Mucosa of stomach (tissue), 1 donor: Measurements from ENCODE around the gene BIRC7.

Experiments
- H3K27me3 ChIP-seq: one replicate; pipeline ENCODE4 v1.7.0; 2013; ENCODE audit warnings: mild to moderate bottlenecking, low read length; ENCODE audit not compliant: control insufficient read depth, insufficient read depth
- H3K36me3 ChIP-seq: one replicate; pipeline ENCODE4 v1.7.0; 2013; ENCODE audit warnings: low read length; ENCODE audit not compliant: control insufficient read depth, insufficient read depth
- H3K4me1 ChIP-seq: one replicate; pipeline ENCODE4 v1.7.0; 2013; ENCODE audit warnings: mild to moderate bottlenecking, low read length; ENCODE audit not compliant: control insufficient read depth, insufficient read depth
- H3K4me3 ChIP-seq: one replicate; pipeline ENCODE4 v1.7.0; 2013; ENCODE audit warnings: low read length
- H3K9ac ChIP-seq: one replicate; pipeline ENCODE4 v1.7.0; 2013; ENCODE audit warnings: mild to moderate bottlenecking, low read length, moderate library complexity
- H3K9me3 ChIP-seq: one replicate; pipeline ENCODE4 v1.7.0; 2013; ENCODE audit warnings: mild to moderate bottlenecking, low read length, moderate library complexity; ENCODE audit not compliant: control insufficient read depth
- donor health status: Pancreatic carcinoma.

BIRC7 gene

DNA sequence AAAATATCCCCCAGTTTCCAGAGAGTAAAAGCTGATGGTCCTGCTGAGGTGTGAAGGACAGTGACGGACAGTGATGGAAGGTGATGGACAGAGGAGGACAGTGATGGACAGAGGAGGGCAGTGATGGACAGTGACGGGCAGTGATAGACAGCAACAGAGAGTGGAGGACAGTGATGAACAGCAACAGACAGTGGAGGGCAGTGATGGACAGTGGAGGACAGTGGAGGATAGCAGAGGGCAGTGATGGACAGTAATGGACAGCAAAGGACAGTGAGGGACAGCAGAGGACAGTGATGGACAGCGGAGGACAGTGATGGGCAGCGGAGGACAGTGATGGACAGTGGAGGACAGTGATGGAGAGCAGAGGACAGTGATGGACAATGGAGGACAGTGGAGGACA, 21.2 kb downstream of the BIRC7 start:
- H3K36me3 ChIP-seq, result no peaks in the 10 kb centered on the region
- H3K27me3 ChIP-seq, result peaks cover 56% of the 10 kb centered on the region
- no peaks in the 10 kb centered on the region for H3K9me3 ChIP-seq
- no peaks in the 10 kb centered on the region for H3K4me1 ChIP-seq
- H3K4me3 ChIP-seq, result no peak overlapping the region
- H3K9ac ChIP-seq, result no peak overlapping the region

DNA sequence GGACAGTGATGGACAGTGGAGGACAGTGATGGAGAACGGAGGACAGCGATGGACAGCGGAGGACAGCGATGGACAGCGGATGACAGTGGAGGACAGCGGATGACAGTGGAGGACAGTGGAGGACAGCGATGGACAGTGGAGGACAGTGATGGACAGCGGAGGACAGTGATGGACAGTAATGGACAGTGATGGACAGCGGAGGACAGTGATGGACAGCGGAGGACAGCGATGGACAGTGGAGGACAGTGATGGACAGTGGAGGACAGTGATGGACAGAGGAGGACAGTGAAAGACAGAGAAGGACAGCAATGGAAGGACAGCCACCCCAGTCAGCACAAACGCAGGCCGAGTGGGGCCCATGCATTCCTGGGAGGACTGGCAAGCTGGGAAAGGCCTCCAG, 21.9 kb downstream of the BIRC7 start:
- H3K9ac ChIP-seq, result no peak overlapping the region
- no peaks in the 10 kb centered on the region for H3K4me1 ChIP-seq
- no peaks in the 10 kb centered on the region for H3K9me3 ChIP-seq
- H3K36me3 ChIP-seq, result no peaks in the 10 kb centered on the region
- H3K4me3 ChIP-seq, result no peak overlapping the region
- peaks cover 53% of the 10 kb centered on the region for H3K27me3 ChIP-seq

DNA sequence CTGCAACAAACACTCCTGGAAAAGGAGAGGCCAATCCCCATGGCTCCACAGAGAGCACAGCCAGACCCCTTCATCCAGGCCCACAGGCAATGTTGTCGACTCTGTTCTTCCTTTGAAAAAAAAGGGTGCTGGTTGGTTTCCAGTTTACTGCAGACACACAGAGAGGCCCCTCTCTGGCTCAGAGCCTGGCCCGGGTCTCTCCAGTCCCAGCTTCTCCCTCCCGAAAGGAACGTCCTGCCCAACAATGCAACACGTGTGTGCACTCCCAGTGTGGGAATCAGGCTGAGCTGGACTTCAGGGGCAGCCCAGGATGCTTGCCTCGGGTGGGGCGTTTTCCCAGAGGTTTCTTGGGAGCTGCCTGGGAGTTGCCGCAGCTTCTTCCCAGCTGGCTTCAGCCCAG, 23.1 kb downstream of the BIRC7 start:
- Histone ChIP-seq H3K9ac (no peak overlapping the region), H3K4me1 (no peaks in the 10 kb centered on the region), H3K9me3 (no peaks in the 10 kb centered on the region), H3K4me3 (no peak overlapping the region), H3K27me3 (peaks cover 44% of the 10 kb centered on the region), H3K36me3 (no peaks in the 10 kb centered on the region)

DNA sequence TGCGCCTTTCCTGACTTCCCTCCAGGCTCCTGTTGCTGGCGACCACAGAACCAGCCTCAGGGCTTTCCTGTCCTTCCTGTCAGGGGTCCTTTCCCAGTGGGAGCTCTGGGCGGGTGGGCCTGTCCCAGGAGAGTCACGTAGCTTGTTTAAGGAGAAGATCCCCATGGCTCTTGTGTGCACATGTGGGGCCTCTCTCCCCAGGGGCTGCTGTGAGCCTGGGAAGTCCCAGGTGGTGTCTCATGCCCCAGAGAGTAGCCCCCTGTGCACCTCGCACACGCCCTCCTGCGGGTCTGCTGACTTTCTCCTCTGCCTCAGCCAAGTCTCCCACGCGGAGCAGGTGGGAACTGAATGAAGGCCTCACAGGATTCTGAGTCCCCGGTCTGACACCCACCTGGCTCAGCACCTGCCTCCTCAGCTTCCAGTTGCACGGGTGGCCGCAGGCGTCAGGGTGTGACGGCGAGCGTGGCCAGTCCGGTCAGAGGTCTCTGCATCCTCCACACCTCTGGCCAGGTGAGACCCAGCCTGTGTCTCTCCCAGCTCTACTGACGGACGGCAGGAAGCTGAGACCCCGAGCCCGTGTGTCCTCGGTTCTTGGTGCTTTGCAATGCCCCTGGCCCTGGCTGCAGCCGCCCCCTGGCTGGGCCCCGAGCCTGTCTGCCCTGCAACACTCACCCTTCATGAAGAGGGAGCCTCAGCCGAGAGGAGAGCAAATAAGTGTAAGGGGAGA, 24.2 kb downstream of the BIRC7 start:
- no peak overlapping the region for H3K4me3 ChIP-seq
- H3K36me3 ChIP-seq, result no peaks in the 10 kb centered on the region
- H3K9me3 ChIP-seq, result no peaks in the 10 kb centered on the region
- H3K4me1 ChIP-seq, result no peaks in the 10 kb centered on the region
- no peak overlapping the region for H3K9ac ChIP-seq
- H3K27me3 ChIP-seq, result peaks cover 43% of the 10 kb centered on the region

DNA sequence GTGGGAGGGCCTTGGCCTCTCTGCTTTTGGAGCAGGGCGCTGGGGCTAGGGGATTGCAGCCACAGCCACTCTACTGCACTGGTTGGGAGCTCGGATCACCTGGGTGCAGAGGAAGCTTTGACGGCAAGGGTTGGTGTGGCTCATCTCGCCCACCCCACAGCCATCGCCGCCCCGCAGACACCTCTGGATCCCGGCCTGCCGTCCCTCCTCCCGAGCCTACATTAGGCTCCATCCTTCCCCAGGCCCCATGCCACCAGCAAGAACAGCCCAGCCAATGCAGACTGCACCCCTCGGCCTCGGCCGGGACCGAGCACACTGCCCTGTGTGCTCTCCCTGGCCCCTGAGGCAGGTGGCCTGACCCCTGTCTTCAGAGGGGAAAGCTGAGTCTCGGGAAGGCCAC, 24.8 kb downstream of the BIRC7 start:
- Histone ChIP-seq H3K9me3 (no peaks in the 10 kb centered on the region), H3K27me3 (peaks cover 37% of the 10 kb centered on the region), H3K36me3 (no peaks in the 10 kb centered on the region), H3K4me3 (no peak overlapping the region), H3K9ac (no peak overlapping the region), H3K4me1 (no peaks in the 10 kb centered on the region)

DNA sequence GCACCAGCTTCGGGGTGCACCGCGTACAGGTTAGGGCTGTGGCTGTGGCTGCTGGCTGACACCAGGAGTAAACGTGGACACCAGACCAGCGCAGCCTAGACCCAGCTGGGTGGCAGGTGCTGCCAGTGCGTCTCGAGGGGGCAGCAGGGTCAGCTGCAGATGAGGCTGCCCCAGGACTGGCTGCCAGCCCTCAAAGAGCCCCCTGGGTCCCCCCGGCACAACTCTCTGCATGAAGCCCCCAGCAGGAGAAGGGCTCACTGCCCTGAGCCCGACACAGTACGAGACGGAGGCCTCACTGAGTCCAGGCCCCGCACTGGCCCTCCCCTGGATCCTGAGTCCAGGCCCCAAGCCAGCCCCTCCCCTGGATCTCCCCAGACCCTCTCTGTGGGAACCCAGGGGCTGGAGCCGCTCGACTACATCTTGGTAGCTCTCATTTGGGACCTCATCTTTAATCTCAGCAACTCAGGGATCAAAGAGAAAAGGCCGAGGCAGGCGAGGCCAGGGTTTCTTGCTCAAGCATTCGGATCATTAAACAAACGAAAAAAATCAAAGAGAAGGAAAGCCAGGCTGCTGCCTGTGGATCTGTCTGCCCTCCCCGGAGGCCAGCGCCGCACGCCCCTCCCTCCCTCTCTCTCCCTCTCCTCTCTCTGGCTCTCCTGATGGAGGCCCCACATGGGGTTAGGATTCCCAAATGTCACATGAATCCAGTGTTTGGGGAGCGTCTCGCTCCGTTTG, 25.5 kb downstream of the BIRC7 start:
- Histone ChIP-seq H3K4me3 (no peak overlapping the region), H3K4me1 (no peaks in the 10 kb centered on the region), H3K9ac (no peak overlapping the region)

DNA sequence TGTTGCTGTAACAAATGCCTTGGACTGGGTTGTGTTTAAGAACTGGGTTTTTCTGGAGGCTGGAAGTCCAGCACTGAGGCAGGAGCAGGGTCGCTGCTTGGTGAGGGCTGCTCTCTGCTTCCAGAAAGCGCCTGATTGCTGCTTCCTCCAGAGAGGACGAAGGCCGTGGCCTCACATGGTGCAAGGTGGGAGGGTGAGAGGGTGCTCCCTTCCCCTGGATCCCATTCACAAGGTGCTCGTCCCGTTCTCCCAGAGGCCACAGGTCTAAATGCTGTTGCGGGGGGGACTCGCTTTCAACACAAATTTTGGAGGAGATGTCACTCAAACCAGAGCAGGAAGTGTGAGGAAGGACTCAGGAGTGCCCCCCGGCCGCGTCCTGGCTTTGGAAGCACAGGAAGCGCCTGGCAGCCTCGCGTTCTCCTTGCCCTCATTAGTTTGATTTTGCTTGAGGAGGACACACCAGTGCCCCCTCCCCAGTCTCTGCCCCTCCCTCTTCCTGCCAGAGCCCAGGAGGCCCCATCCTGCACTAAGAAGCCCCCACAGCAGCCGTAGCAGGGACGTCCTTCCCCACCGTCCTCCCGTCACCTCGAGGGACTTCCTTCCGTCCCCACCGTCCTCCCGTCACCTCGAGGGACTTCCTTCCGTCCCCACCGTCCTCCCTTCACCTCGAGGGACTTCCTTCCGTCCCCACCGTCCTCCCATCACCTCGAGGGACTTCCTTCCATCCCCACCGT, 26.3 kb downstream of the BIRC7 start:
- Histone ChIP-seq H3K9ac (no peak overlapping the region), H3K9me3 (no peaks in the 10 kb centered on the region), H3K27me3 (peaks cover 29% of the 10 kb centered on the region), H3K4me1 (no peaks in the 10 kb centered on the region), H3K36me3 (no peaks in the 10 kb centered on the region), H3K4me3 (no peak overlapping the region)

More for the DNA sequence above, 25.5 kb downstream of the BIRC7 start:
- Histone ChIP-seq H3K9me3 (no peaks in the 10 kb centered on the region), H3K27me3 (peaks cover 34% of the 10 kb centered on the region), H3K36me3 (no peaks in the 10 kb centered on the region)

DNA sequence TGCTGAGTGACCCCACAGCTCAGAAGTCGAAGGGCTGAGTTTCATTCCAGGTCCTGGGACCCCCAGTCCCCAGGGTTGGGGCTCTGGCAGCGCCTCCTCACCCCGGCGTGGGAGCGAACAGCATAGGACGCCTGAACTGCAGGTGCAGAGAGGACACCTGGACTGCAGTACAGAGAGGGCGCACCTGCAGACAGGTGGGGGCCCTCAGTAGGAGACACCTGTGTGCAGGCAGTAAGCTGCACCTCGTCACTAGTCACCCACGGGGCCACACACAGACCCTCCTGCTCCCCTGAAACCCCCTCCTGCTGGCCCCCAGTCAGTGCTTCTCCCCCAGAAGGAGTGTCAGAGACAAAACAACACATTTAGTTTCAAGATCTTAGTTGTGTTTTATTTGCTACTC, 27.1 kb downstream of the BIRC7 start:
- H3K4me1 ChIP-seq, result no peaks in the 10 kb centered on the region
- no peak overlapping the region for H3K9ac ChIP-seq
- H3K36me3 ChIP-seq, result no peaks in the 10 kb centered on the region
- H3K4me3 ChIP-seq, result no peak overlapping the region
- peaks cover 35% of the 10 kb centered on the region for H3K27me3 ChIP-seq
- no peaks in the 10 kb centered on the region for H3K9me3 ChIP-seq

DNA sequence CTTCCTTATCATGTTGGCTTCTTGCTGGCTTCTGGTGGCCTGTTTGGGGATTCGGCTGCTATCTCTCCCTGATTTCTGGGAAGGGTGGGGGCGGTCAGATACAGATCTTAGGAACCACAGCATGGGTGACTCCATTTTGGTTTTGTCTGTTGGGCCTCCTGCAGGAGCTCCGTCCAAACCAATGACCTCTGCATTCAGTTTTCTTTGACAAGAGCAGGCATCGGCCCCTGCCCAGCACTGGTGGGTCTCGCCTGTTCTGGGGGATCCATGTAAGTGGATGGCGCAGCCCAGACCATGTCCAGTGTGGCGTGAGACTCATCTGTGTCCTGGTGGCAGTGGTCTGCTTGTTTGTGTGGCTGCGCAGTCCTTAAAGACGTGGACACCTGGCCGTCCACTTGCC, 28.3 kb downstream of the BIRC7 start:
- H3K9me3 ChIP-seq, result no peaks in the 10 kb centered on the region
- no peak overlapping the region for H3K4me3 ChIP-seq
- no peaks in the 10 kb centered on the region for H3K4me1 ChIP-seq
- no peaks in the 10 kb centered on the region for H3K36me3 ChIP-seq
- no peak overlapping the region for H3K9ac ChIP-seq
- peaks cover 39% of the 10 kb centered on the region for H3K27me3 ChIP-seq

DNA sequence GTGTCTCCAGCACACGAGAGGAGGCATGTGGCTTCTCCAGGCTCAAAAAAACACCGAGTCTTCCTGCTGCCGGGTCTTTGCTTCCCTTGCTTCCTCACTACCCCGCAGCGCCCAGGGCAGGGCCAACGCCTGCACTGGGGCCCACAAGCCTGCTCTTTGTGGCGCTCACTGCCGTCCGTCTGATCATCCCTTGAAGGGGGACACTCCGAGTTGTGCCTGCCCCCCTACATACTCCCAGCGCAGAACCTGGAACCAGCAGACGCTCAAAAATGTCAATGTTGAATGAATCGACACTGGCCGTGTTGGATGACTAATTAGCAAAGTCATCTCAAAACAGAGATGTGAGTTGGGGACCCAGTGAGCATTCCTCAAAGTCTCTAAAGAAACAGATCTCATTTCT, 28.8 kb downstream of the BIRC7 start:
- H3K36me3 ChIP-seq, result no peaks in the 10 kb centered on the region
- peaks cover 36% of the 10 kb centered on the region for H3K27me3 ChIP-seq
- no peak overlapping the region for H3K4me3 ChIP-seq
- H3K9ac ChIP-seq, result no peak overlapping the region
- no peaks in the 10 kb centered on the region for H3K9me3 ChIP-seq
- no peaks in the 10 kb centered on the region for H3K4me1 ChIP-seq

DNA sequence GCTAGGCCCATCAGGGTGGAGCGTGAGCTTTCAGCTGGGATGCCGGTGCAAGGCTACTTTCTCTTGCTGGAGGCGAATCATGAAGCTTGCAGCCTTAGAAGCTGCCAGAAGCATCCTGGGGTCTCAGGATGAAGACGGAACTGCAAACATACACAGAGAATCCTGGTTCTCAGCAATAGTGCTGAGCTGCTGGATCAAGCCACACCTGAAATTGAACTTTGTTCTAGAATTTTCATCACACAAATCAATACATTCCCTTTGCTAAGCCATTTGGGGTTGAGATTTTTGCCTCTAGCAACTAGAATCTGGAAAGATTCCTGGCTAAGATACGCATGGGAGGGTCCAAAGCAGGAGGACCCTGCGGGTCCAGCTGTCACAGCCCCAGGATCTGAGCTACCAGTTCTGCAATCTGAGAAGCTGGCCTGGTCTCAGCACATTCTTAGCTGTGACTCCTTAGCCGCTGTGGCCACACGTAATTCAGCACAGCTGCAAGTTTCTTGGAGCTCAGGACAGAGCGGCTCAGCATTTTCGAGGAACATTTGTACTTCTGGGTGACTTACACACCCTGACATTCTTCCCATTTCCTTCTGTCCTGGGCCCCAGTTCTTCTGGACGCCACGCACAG, 30.3 kb downstream of the BIRC7 start:
- no peaks in the 10 kb centered on the region for H3K36me3 ChIP-seq
- peaks cover 30% of the 10 kb centered on the region for H3K27me3 ChIP-seq
- no peak overlapping the region for H3K9ac ChIP-seq
- no peak overlapping the region for H3K4me3 ChIP-seq
- no peaks in the 10 kb centered on the region for H3K9me3 ChIP-seq
- H3K4me1 ChIP-seq, result no peaks in the 10 kb centered on the region

DNA sequence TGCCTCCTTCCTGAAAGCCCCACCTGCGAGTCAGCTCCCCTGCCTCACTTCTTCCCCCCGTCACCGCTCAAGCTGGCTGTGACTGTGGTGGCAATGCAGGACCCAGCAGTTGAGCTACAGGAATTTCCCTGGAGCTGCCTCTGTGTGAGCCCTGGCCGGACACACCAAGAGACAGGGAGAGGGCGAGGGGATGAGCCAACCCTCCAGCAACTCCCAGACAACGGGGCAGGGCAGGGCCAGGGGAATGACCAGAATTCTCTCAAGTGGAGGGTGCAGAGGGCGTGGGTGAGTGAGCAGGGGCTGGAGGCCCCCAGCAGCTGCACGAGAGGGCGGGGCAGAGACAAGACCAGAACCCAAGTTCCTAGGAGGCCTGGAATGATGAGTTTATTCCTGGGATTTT, 32.0 kb downstream of the BIRC7 start:
- H3K4me3 ChIP-seq, result no peak overlapping the region
- peaks cover 17% of the 10 kb centered on the region for H3K27me3 ChIP-seq
- no peak overlapping the region for H3K9ac ChIP-seq
- no peaks in the 10 kb centered on the region for H3K4me1 ChIP-seq
- no peaks in the 10 kb centered on the region for H3K9me3 ChIP-seq
- H3K36me3 ChIP-seq, result no peaks in the 10 kb centered on the region
